Activated gamma-delta T cell (primary cell): ENCODE measurements around the gene RRM2.

Source experiments
- DNase-seq: peaks from one replicate; lab custom pipeline; 2025; lab: John Stamatoyannopoulos, UW

Gene RRM2

DNA sequence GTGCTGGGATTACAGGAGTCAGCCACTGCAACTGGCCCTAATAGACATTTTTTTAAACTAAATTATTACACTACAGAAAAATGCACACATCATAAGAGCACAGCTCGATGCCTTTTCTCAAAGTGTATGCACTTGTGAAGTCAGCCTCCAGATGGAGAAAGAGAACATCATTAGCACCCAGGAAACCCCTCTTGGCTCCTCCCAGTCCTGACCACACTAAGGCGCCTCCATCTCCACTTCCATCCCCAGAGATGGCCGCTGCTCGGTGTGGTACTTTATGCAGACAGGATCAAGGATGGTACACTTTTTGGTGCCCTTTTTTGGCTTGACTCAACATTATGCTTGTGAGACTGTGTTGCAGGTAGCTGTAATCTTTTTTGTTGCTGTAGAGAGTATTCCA is 34.8 kb downstream of the RRM2 start:
- no peak for DNase-seq

- DNase-seq = no peak
These were observed 36.1 kb downstream of the RRM2 start for GRCh38 chr2:10158681-10159080.

- no peak for DNase-seq
These were observed 36.5 kb downstream of the RRM2 start for GRCh38 chr2:10159086-10159485.

- no peak for DNase-seq
These were observed 37.1 kb downstream of the RRM2 start for GRCh38 chr2:10159581-10160131.

DNA sequence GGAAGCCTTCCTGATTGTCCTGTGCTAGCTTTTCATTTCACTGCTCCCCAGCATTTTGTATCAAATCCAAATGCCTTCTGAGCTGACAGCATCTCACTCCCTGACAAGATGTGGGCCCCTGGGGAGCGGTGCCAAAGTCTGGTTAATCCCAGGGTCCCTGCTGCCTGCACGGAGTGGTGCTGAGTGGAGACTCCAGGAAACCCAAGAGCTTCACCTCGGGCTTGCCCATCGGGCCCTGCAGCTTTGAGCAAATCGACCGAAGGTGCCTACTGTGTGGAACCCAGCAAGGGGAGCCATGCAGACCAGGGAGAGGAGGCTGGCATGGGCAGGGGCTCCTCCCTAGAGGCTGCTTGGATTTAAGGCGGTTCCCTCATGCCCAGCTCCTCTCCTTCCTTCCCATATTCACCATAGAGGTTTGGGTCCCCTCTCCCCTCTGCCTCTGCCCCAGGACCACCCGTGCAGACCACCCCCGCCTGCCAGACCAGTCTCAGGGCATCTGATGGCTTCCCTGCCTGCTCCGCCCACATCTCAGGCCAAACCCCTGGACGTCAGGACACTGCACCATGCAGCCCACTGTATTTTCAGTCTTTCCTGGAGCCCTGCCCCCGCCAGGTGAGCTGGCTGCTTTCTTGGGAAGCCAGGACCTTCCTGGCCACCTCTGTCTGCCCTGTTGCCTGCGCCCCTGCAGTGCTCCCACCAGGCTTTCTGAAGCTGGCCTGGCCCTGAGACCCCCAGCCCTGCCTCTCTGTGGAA is 37.8 kb downstream of the RRM2 start:
- DNase-seq = no peak

DNA sequence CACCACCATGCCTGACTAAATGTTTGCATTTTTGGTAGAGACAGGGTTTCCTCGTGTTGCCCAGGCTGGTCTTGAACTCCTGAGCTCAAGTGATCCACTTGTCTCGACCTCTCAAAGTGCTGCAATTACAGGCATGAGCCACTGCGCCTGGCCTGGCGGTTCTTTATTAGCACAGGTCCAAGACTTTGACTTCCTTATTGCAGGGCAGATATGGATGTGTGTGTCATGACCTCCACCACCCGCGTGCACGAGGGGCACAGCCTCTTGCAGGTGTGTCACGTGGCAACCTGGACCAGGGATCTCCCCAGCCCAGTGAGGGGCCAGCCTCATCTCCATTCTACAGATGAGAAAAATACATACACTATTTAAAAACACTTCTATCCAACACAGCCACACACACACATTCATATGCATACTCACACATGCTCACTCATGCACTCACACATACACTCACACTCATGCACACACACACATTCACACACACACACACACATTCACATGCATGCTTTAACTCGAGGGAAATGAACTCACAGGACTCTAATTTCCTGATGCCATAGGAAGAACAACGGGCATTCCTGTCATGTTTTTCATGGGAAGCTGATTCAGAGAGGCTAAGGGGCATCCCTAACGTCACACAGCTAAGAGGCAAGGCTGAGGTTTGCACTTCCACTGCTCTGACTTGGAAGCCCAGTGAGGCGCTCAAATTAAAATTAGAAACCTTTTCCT is 38.8 kb downstream of the RRM2 start:
- no peak for DNase-seq

- no peak for DNase-seq
These were observed 39.5 kb downstream of the RRM2 start for GRCh38 chr2:10161961-10162441.

DNA sequence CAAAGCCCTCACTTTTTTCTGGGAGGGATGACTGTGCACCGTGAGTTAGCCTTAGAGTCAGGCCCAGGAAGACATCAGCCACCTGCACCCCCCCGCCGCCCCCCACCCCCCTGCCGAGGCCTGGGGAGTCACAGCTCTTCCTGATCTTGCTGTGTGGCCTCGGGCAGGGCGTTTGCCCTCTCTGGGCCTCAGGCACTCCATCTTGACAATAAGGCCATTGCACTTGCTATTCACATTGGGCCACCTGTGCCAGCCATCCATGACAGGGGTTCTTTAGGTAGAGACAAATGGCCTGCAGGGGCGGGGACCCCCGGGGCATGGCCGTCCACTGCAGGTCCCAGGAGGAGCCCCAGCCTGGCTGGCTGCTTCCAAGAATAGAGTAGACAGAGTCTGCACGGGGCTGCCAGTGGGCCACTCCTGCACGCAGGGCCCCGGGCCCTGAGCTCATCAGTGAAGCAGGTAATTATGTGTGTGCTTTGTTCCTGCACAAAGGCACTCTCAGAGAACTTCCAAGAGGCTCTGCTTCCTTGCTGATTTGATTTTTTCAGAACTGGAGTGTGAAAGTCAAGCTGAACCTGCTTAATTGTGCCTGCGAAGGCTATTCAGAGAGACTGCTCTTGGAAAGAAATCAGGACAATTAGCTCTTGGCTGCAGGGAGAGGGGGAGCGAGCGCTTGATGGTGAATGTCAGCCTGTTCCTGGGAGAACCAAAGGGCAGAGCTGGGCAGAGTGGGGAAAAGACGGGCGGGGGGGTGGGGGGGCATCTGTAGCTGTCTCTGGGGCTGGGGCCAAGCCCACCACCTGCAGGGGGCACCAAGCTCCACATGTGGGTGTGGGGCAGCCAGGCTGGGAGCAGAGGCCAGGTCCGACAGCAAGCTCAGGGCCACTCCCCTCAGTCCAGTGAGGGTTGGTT is 40.3 kb downstream of the RRM2 start:
- DNase-seq = no peak

DNA sequence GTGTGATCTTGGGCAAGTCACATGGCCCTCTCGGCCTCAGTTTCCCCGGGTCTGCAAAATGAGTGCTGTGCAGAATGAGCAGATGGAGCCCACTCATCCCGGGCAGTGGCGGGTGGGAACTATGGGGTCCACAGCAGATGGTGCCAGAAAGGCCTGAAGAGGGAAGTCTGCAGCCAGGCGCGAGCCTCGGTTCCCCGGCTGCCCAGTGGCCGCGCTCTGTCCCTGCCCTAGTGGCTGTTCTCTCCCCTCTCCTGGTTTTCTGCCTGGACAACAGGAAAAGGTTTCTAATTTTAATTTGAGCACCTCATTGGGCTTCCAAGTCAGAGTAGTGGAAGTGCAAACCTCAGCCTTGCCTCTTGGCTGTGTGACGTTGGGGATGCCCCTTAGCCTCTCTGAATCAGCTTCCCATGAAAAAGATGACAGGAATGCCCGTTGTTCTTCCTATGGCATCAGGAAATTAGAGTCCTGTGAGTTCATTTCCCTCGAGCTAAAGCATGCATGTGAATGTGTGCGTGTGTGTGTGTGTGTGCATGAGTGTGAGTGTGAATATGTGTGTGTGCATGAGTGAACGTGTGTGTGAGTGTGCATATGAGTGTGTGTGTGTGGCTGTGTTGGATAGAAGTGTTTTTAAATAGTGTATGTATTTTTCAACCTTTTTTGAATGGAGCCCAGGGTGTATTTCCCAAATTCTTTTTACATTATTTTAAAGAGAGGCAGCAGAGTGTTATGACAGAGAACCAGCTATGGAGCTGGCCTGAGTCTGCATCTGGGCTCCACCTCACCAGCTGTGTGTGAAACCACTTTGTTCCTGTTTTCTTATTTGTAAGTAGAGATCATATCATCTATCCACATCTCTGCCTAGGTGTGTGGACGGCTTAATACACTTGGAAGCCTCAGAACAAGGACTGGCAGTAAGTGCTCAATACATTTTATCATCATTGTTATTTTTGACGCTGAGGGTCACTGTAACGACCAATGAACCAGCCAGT is 41.3 kb downstream of the RRM2 start:
- DNase-seq = no peak

DNA sequence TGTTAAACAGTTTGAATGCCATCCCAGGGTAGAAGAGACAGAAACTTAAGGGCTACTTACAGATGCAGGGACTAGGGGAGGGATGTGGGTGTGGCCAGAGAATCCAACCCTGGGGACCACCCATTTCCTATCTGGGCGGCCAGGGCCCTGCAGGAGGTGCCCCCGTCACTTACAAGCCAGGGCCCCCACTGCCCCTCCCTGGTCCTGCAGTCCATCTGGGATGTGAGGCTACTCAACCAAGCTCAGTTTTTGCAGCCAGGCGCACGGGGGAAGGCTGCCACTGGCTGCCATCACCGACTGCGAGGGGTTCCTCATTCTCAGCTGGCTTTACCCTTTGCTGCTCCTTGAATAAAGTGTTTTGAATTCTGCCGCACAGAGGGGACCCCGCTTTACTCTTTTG is 42.1 kb downstream of the RRM2 start:
- DNase-seq = no peak

GRCh38 chr2:10165282-10165681 is 42.7 kb downstream of the RRM2 start:
- DNase-seq = no peak

DNA sequence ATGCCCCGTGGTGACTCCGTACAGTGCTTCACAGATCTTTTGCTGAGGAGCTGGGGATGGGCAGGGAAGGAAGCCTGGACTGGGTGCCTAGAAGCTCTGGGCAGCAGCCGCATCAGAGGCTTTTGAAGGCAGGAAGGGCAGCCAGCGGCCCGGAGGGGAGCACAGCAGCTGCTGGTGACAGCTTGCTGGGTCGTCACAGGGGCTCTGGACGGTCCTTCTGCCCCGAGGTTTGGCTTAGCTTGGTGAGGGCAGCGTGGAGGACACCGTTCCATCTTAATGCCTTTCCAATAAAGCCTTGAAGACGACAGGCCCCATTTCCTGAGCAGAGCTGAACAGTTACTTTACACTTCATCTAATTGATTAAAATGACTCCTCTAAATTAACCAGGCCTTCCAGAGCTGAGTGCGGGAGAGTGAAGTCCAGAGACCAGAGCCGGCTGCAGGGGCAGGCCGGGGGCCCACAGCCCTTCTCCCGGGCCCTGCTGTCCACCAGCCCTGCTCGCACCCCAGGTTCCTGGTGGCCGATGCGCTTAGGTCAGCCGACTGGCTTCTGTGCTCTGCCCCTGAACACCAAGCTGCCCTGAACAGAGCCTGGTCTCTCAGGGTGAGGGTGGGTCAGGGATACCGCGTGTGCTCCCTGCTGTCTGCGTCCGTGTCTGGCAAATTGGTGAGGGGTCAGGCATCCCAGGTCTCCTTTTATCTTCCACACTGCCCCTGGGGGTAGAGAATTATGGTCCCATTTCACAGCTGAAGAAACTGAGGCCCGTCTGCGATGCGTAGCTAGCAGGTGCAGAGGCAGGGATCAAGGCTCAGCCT is 43.5 kb downstream of the RRM2 start:
- DNase-seq = no peak

DNA sequence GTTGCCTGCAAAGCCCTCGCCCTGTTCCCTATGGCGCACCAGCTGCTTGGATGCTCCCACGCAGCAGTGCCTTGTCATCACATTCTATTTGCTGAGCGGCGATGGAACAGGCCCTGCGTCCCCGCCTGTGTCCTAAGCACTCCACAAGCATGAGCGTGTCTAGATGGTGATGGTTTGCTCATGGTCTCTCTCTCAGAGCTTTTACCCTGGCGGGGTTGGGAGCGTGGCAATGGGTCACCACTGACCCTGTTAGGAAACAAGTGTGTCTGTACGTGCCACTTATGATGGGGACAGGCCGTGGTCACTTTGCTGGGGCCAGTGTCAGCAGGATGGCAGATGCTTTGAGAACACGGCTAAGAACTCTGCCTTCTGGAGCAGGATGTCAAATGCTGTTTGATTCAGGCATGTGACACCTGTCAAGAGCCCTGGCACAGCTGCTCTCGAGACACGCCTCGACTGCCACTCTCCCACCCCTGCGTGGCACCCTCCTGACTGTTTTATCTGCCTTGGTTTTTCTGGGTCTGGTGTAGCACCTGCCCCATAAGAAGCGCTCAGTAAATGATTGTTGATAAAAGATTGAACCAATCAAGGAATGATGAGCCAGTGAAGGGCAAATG is 44.2 kb downstream of the RRM2 start:
- no peak for DNase-seq

GRCh38 chr2:10167316-10167715 is 44.8 kb downstream of the RRM2 start:
- DNase-seq = no peak

DNA sequence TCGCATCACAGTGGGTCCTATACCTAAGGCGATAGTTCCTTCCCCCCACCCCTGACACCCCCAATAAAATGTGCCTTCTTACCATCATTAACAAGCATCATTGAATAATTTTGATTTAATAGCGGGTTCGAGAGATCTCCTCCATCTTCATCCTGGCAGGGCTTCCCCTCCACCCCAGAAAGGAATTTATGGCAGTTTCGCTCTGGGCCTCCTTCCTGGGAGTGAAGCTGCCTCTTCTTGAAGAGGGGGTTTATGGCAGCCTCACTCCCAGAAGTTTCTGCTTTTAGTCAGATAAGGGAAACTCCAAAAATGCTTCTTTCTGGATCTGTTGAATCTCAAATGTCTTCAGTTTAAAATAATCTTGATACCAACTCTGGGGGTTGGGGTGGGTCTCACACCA is 45.7 kb downstream of the RRM2 start:
- DNase-seq = no peak

DNA sequence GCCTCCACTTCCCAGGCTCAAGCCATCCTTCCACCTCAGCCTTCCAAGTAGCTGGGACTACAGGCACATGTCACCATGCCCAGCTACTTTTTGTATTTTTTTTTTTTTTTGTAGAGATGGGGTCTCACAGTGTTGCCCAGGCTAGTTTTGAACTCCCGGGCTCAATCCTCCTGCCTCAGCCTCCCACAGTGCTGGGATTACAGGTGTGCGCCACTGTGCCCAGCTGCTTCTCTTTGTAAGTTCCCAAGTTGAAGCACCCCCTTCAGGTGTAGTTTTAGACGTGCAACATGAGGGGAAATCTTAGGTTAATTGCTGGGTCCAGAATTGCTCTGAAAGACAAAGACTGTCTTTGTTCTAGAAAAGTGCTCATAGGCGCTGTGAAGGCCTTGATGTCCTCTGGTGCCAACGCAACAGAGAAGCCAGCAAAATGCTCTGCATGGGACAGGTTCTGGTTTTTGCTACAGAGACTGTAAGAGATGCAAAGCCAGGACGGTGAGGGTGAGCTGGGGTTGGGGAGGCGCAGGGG is 46.6 kb downstream of the RRM2 start:
- no peak for DNase-seq

- DNase-seq = no peak
These were observed 47.0 kb downstream of the RRM2 start for GRCh38 chr2:10169581-10169980.

DNA sequence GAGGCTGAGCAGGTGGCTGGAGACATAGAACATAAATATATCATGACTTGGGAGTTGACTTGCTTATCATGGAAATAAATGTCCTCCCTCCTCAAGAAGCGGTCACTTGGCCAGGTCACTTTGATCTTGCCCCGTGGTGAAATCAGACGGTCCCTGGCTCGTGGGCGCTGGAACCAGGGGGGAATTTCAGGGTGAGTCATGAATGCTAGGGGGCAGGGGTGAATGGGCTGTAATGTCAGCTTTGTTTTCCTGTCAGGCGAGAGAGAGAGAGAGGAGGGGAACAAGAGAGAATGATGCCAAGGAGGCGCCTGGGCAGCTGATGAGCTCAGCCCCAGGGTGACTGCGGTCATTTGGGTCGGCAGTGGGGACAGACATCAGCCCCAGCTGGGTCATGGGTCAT is 47.7 kb downstream of the RRM2 start:
- no peak for DNase-seq
